BJ (cell line): ENCODE results near the gene KRT23. TPM values are rescaled to one million over a fixed set of nuclear protein-coding genes. Genes with fewer than 3 reads are reported as not detected.

ENCODE experiments used
- CTCF ChIA-PET: fragments of 350-600 bp; formaldehyde crosslinking; extraction: SDS; loops from one replicate; lab custom pipeline; 2021; ENCODE audit warnings: antibody characterized with exemption, inconsistent platforms; lab: Yijun Ruan, JAX
- POLR2A ChIA-PET: fragments of 300-600 bp; sonication (Branson Sonifier 250); formaldehyde crosslinking; extraction: SDS; loops from one replicate; lab custom pipeline; 2021; ENCODE audit warnings: antibody characterized with exemption; lab: Charles Lee
- DNase-seq: peaks from one replicate; pipeline ENCODE4 v3.0.0-alpha.2; 2011; ENCODE audit warnings: low read depth
- H3K27me3 ChIP-seq: 2 replicates; pipeline ENCODE4 v1.6.0; 2011; ENCODE audit warnings: low read length; ENCODE audit not compliant: control insufficient read depth, insufficient read depth
- H3K36me3 ChIP-seq: 2 replicates; pipeline ENCODE4 v1.5.1; 2011; ENCODE audit warnings: low read length; ENCODE audit not compliant: control insufficient read depth, insufficient read depth
- H3K4me3 ChIP-seq: 2 replicates; pipeline ENCODE4 v1.5.1; 2011; ENCODE audit warnings: low read depth, mild to moderate bottlenecking, control low read depth, low read length
- CTCF ChIP-seq: IDR thresholded peaks from 2 replicates; pipeline ENCODE4 v1.5.1; 2011; ENCODE audit warnings: low read depth, mild to moderate bottlenecking, control low read depth, inconsistent platforms, low read length, moderate library complexity; ENCODE audit not compliant: insufficient read depth
- polyA plus RNA-seq: library from polyadenylated mRNA; depleted of rRNA; stranded (reverse); fragments of >200 nt; gene quantifications from 2 replicates; pipeline ENCODE4 v1.2.3, GENCODE V29; 2011

The KRT23 gene
- polyA plus RNA-seq, 1 experiment, result 0.11 TPM

- TF ChIP-seq CTCF, result no peak
- H3K27me3 ChIP-seq, result no peaks in the 10 kb centered on the region
- DNase-seq, result no peak
- no peak overlapping the region for H3K4me3 ChIP-seq
- CTCF ChIA-PET, result interaction anchor here (1.8 kb wide), 1 partner anchor 775 kb away, joined by 4 read pairs; no protein-coding TSS in a partner anchor
- POLR2A ChIA-PET, result no interaction called here
- no peaks in the 10 kb centered on the region for H3K36me3 ChIP-seq
These were observed 49.2 kb downstream of the KRT23 start for GRCh38 chr17:40888196-40888720.

DNA sequence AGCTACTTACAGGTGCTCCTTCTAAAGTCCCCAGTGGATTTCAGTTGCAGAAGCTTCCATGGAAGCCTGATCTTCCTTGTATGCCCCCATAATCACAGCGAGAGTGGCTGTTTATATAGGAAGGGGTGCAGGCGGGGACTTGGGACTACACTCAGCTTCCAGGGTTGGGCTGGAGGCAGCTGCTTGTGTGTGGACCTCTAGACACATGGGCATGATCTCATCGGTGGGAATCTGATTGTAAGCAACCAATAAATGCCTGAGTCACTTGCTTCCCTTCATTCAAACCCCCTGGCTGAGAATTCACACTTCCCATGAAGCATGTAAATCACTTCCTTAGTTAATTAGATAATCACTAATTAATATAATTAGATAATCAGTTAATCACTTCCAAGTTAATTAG lies 51.4 kb downstream of the KRT23 start:
- H3K27me3 ChIP-seq, result no peaks in the 10 kb centered on the region
- POLR2A ChIA-PET, result no interaction called here
- H3K36me3 ChIP-seq, result no peaks in the 10 kb centered on the region
- TF ChIP-seq CTCF, result no peak
- CTCF ChIA-PET, result interaction anchor here (0.6 to 1.4 kb wide), 4 partner anchors 9 to 663 kb away, joined by 3 to 4 read pairs (median 3); no protein-coding TSS in a partner anchor
- peak; percentile 19 for DNase-seq
- no peak overlapping the region for H3K4me3 ChIP-seq

- ChIA-PET CTCF (interaction anchor here (0.8 to 1.6 kb wide), 7 partner anchors 8 to 692 kb away, joined by 3 to 5 read pairs (median 4); no protein-coding TSS in a partner anchor), POLR2A (no interaction called here)
- Histone ChIP-seq H3K36me3 (no peaks in the 10 kb centered on the region), H3K27me3 (no peaks in the 10 kb centered on the region), H3K4me3 (no peak within 1 kb of the TSS)
- DNase-seq, result no peak
- TF ChIP-seq CTCF, result peak; percentile 12; the same call in 1 of the 2 replicates
These were observed 52.5 kb downstream of the KRT23 start, which contains the start of gene KRT20 for GRCh38 chr17:40884708-40885512. TSS of gene KRT20 (minus strand) at chr17:40885242. CDS start at chr17:40885185, 57 bp downstream.

- CTCF ChIA-PET, result interaction anchor here (1.3 kb wide), 1 partner anchor 26 kb away, joined by 5 read pairs; no protein-coding TSS in a partner anchor
- no peaks in the 10 kb centered on the region for H3K27me3 ChIP-seq
- H3K4me3 ChIP-seq, result no peak overlapping the region
- TF ChIP-seq CTCF, result no peak
- no peaks in the 10 kb centered on the region for H3K36me3 ChIP-seq
- POLR2A ChIA-PET, result no interaction called here
- DNase-seq, result no peak
These were observed 53.7 kb downstream of the KRT23 start for GRCh38 chr17:40883626-40884334.

DNA sequence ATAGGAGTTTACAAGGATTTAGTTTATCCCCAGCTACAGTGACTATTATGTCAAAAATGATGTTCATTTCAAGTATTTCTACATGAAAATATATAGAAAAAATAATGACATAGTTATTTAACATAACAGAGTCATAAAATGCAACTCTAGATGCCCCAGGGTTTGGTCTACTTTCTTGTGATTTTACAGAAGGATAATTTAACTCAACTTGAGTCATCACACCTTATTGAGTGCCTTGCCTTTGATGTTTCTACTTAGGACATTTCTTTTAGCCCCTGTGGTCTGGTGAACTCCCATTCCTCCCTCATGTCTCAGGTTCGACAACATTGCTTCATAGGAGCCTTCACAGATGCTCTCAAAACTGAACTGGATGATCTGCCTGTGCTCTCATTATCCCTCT lies 54.4 kb downstream of the KRT23 start:
- H3K27me3 ChIP-seq, result no peaks in the 10 kb centered on the region
- no peak for DNase-seq
- no peaks in the 10 kb centered on the region for H3K36me3 ChIP-seq
- no peak for TF ChIP-seq CTCF
- ChIA-PET POLR2A (no interaction called here), CTCF (no interaction called here)
- H3K4me3 ChIP-seq, result no peak overlapping the region
